HEK293 (cell line): Measurements from ENCODE around the gene RASSF10.

Experiments used
- CTCF ChIA-PET: fragments of 350-600 bp; formaldehyde crosslinking; extraction: SDS; loops from one replicate; lab custom pipeline; 2021; ENCODE audit warnings: antibody characterized with exemption; lab: Yijun Ruan, JAX
- POLR2A ChIA-PET: fragments of 300-600 bp; formaldehyde crosslinking; extraction: SDS; loops from one replicate; lab custom pipeline; 2020; ENCODE audit warnings: antibody characterized with exemption, inconsistent platforms; lab: Yijun Ruan, JAX
- H3K27ac ChIP-seq: fragments of 200-500 bp; sonication (Bioruptor generic); 2 replicates; pipeline ENCODE4 v1.5.1; 2014; ENCODE audit warnings: low read depth, low read length, control low read depth, inconsistent platforms; ENCODE audit errors: extremely low read depth
- H3K36me3 ChIP-seq, 2 experiments: fragments of 200-500 bp in 1 of 2; sonication (Bioruptor generic) in 1 of 2; 1 replicate in 1 of 2; 2 replicates in 1 of 2; pipeline ENCODE4 v1.5.1; 2014 to 2017; ENCODE audit warnings: inconsistent platforms in 2 of 2, low read length in 2 of 2; ENCODE audit not compliant: control insufficient read depth in 2 of 2, insufficient read depth in 1 of 2
- H3K4me1 ChIP-seq: fragments of 200-500 bp; sonication (Bioruptor generic); 2 replicates; pipeline ENCODE4 v1.5.1; 2014; ENCODE audit warnings: mild to moderate bottlenecking, low read length, inconsistent platforms; ENCODE audit not compliant: control insufficient read depth, insufficient read depth
- H3K4me3 ChIP-seq: 2 replicates; pipeline ENCODE4 v1.5.1; 2011; ENCODE audit warnings: low read depth, mild to moderate bottlenecking, control low read depth, low read length, moderate library complexity
- H3K9me3 ChIP-seq: fragments of 200-500 bp; sonication (Bioruptor generic); 2 replicates; pipeline ENCODE4 v1.5.1; 2014; ENCODE audit warnings: low read depth, low read length, inconsistent platforms; ENCODE audit not compliant: control insufficient read depth, insufficient read depth
- HOXD13 ChIP-seq: sonication (generic); formaldehyde crosslinking; IDR thresholded peaks from 2 replicates; pipeline ENCODE4 v1.8.0; 2022; ENCODE audit warnings: missing genetic modification reagents, borderline replicate concordance
- IKZF3 ChIP-seq: fragments of 450-650 bp; IDR thresholded peaks from 2 replicates; pipeline ENCODE4 v1.5.0; 2018; ENCODE audit warnings: missing biosample characterization, mild to moderate bottlenecking, missing genetic modification characterization, moderate library complexity
- KLF7 ChIP-seq: fragments of 450-650 bp; formaldehyde crosslinking; IDR thresholded peaks from 2 replicates; pipeline ENCODE4 v1.5.1; 2016; ENCODE audit warnings: missing biosample characterization, missing genetic modification characterization, borderline replicate concordance
- MEIS1 ChIP-seq: sonication (generic); formaldehyde crosslinking; IDR thresholded peaks from 2 replicates; pipeline ENCODE4 v1.8.1; 2022; ENCODE audit warnings: missing genetic modification reagents, mild to moderate bottlenecking, borderline replicate concordance
- WT1 ChIP-seq: fragments of 450-650 bp; formaldehyde crosslinking; IDR thresholded peaks from 2 replicates; pipeline ENCODE4 v1.5.1; 2016; ENCODE audit warnings: missing biosample characterization, missing genetic modification characterization
- ZBTB48 ChIP-seq: fragments of 450-650 bp; formaldehyde crosslinking; IDR thresholded peaks from 2 replicates; pipeline ENCODE4 v1.5.1; 2016; ENCODE audit warnings: missing biosample characterization, missing genetic modification characterization
- ZFP69B ChIP-seq: fragments of 450-650 bp; formaldehyde crosslinking; IDR thresholded peaks from 2 replicates; pipeline ENCODE4 v1.5.1; 2016; ENCODE audit warnings: missing biosample characterization, missing genetic modification characterization
- ZNF132 ChIP-seq: fragments of 450-650 bp; formaldehyde crosslinking; IDR thresholded peaks from 2 replicates; pipeline ENCODE4 v1.5.1; 2017; ENCODE audit warnings: missing biosample characterization, missing genetic modification characterization, borderline replicate concordance
- ZNF138 ChIP-seq: fragments of 450-650 bp; formaldehyde crosslinking; IDR thresholded peaks from 2 replicates; pipeline ENCODE4 v1.5.1; 2016; ENCODE audit warnings: missing biosample characterization, missing genetic modification characterization, borderline replicate concordance
- ZNF146 ChIP-seq: fragments of 450-650 bp; formaldehyde crosslinking; IDR thresholded peaks from 2 replicates; pipeline ENCODE4 v1.5.1; 2016; ENCODE audit warnings: missing biosample characterization, missing genetic modification characterization
- ZNF16 ChIP-seq: fragments of 450-650 bp; formaldehyde crosslinking; IDR thresholded peaks from 2 replicates; pipeline ENCODE4 v1.5.1; 2016; ENCODE audit warnings: low read depth, missing biosample characterization, missing genetic modification characterization
- ZNF174 ChIP-seq: fragments of 450-650 bp; formaldehyde crosslinking; IDR thresholded peaks from 2 replicates; pipeline ENCODE4 v1.5.0; 2017; ENCODE audit warnings: missing biosample characterization, mild to moderate bottlenecking, missing genetic modification characterization
- ZNF274 ChIP-seq, 2 experiments: fragments of 200-500 bp in 1 of 2; fragments of 450-650 bp in 1 of 2; sonication (Bioruptor generic) in 1 of 2; formaldehyde crosslinking in 1 of 2; IDR thresholded peaks; 2 replicates each; pipeline versions ENCODE4 v1.5.1 to v1.6.1; 2014 to 2016; ENCODE audit warnings: borderline replicate concordance in 1 of 2, inconsistent platforms in 1 of 2, low read length in 1 of 2, missing biosample characterization in 1 of 2, missing genetic modification characterization in 1 of 2
- ZNF302 ChIP-seq: fragments of 450-650 bp; formaldehyde crosslinking; IDR thresholded peaks from 2 replicates; pipeline ENCODE4 v1.5.1; 2016; ENCODE audit warnings: missing biosample characterization, missing genetic modification characterization, low read depth
- ZNF37A ChIP-seq: fragments of 450-650 bp; IDR thresholded peaks from 2 replicates; pipeline ENCODE4 v1.5.1; 2018; ENCODE audit warnings: missing biosample characterization, missing genetic modification characterization
- ZNF394 ChIP-seq: fragments of 450-650 bp; formaldehyde crosslinking; IDR thresholded peaks from 2 replicates; pipeline ENCODE4 v1.5.1; 2016; ENCODE audit warnings: missing biosample characterization, missing genetic modification characterization, mild to moderate bottlenecking, moderate library complexity, borderline replicate concordance
- ZNF426 ChIP-seq: fragments of 450-650 bp; formaldehyde crosslinking; IDR thresholded peaks from 2 replicates; pipeline ENCODE4 v1.5.1; 2017; ENCODE audit warnings: missing biosample characterization, missing genetic modification characterization, mild to moderate bottlenecking, inconsistent platforms, moderate library complexity
- ZNF544 ChIP-seq: fragments of 450-650 bp; formaldehyde crosslinking; IDR thresholded peaks from 2 replicates; pipeline ENCODE4 v1.5.0; 2017; ENCODE audit warnings: missing biosample characterization, missing genetic modification characterization
- ZNF548 ChIP-seq: fragments of 450-650 bp; formaldehyde crosslinking; IDR thresholded peaks from 2 replicates; pipeline ENCODE4 v1.5.1; 2016; ENCODE audit warnings: missing biosample characterization, missing genetic modification characterization
- ZNF645 ChIP-seq: fragments of 450-650 bp; formaldehyde crosslinking; IDR thresholded peaks from 2 replicates; pipeline ENCODE4; 2016; ENCODE audit warnings: missing biosample characterization, missing genetic modification characterization
- ZNF830 ChIP-seq: fragments of 450-650 bp; IDR thresholded peaks from 2 replicates; pipeline ENCODE4 v1.5.0; 2018; ENCODE audit warnings: missing biosample characterization, missing genetic modification characterization, low read depth, mild to moderate bottlenecking, moderate library complexity
- TF ChIP-seq, protein P1 (sequence below): fragments of 450-650 bp; formaldehyde crosslinking; IDR thresholded peaks from 2 replicates; pipeline ENCODE4 v1.5.1; 2017; ENCODE audit warnings: missing biosample characterization, mild to moderate bottlenecking, missing genetic modification characterization, moderate library complexity

RASSF10 gene

DNA sequence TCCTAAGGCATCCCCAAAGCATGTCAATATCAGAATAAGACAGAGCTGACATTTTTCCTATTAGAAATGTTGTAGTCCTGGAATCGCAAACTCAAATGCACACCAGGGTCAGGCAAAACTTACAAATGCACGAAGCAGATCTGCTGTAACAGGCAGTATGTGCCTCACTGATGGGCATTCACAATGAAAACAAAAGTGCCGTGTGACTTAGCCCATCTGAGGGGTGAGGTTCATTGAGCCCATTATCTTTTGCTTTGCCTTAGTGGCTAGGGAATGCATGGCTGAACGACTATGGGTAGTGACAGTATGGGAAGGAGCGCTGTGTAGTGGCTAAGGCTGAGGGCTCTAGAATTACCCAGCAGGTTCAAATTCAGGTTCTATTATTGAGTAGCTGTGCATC lies 43.1 kb upstream of the RASSF10 start:
- H3K27ac ChIP-seq: no peak overlapping the region
- H3K4me3 ChIP-seq: no peak overlapping the region
- no peaks in the 10 kb centered on the region for H3K4me1 ChIP-seq
- CTCF ChIA-PET: interaction anchor here (0.5 to 3.4 kb wide), 12 partner anchors 8 to 1271 kb away, joined by 3 to 29 read pairs (median 4); no protein-coding TSS in a partner anchor
- H3K36me3 ChIP-seq: no peaks in the 10 kb centered on the region
- TF ChIP-seq ZNF37A: no peak
- no peak for TF ChIP-seq ZNF132 (tag by site-specific recombination)
- TF ChIP-seq ZFP69B: no peak
- TF ChIP-seq IKZF3 (tag by site-specific recombination): no peak
- TF ChIP-seq, protein P1, sequence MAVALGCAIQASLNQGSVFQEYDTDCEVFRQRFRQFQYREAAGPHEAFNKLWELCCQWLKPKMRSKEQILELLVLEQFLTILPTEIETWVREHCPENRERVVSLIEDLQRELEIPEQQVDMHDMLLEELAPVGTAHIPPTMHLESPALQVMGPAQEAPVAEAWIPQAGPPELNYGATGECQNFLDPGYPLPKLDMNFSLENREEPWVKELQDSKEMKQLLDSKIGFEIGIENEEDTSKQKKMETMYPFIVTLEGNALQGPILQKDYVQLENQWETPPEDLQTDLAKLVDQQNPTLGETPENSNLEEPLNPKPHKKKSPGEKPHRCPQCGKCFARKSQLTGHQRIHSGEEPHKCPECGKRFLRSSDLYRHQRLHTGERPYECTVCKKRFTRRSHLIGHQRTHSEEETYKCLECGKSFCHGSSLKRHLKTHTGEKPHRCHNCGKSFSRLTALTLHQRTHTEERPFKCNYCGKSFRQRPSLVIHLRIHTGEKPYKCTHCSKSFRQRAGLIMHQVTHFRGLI (tag by site-specific recombination): no peak
- TF ChIP-seq ZNF645 (tag by site-specific recombination): no peak
- TF ChIP-seq WT1: no peak
- no peak for TF ChIP-seq ZBTB48 (tag by site-specific recombination)
- TF ChIP-seq ZNF274 (IDR thresholded peaks at IDR 0.05; ENCODE audit: low read length): no peak
- no peak for TF ChIP-seq ZNF274 (tag by site-specific recombination; IDR thresholded peaks at IDR 0.05; ENCODE audit: borderline replicate concordance)
- no peak for TF ChIP-seq ZNF138
- no peak for TF ChIP-seq ZNF426 (tag by site-specific recombination)
- no peak for TF ChIP-seq ZNF544 (tag by site-specific recombination)
- POLR2A ChIA-PET: no interaction called here
- H3K9me3 ChIP-seq: no peaks in the 10 kb centered on the region

GRCh38 chr11:12968101-12968500 lies 41.0 kb upstream of the RASSF10 start:
- no peak for TF ChIP-seq KLF7 (tag by site-specific recombination)
- TF ChIP-seq MEIS1 (CRISPR knock-in tag): no peak
- TF ChIP-seq ZNF16: no peak
- TF ChIP-seq ZNF548: no peak
- no peak for TF ChIP-seq ZNF394 (tag by site-specific recombination)
- no peak for TF ChIP-seq HOXD13
- TF ChIP-seq ZNF830 (tag by site-specific recombination): no peak
- no peak for TF ChIP-seq ZNF146 (tag by site-specific recombination)
- ChIA-PET CTCF (no interaction called here), POLR2A (no interaction called here)
- H3K4me3 ChIP-seq: no peak overlapping the region
- H3K4me1 ChIP-seq: no peaks in the 10 kb centered on the region
- no peak overlapping the region for H3K27ac ChIP-seq
- no peaks in the 10 kb centered on the region for H3K36me3 ChIP-seq
- no peaks in the 10 kb centered on the region for H3K9me3 ChIP-seq

DNA sequence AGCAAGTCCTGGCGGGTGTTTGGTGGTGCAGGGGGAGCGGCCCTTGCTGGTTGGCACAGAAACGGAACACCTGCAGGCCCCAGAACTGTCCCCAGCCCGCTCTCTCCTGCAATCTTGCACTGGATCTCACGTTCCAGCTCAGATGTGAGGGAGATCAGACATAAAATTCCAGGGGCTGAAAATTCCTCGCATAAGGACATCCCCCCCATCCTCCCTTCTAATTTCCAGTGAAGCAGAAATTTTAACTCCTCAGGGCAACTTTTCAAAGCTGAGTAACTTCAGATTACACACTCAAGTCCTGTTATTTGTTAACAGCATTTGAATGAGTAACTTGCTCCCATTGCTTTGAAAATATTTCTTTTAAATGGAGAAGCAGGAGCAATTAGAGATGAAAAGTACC lies 40.3 kb upstream of the RASSF10 start:
- Histone ChIP-seq H3K27ac (no peak overlapping the region), H3K4me3 (no peak overlapping the region), H3K4me1 (no peaks in the 10 kb centered on the region), H3K36me3 (no peaks in the 10 kb centered on the region), H3K9me3 (no peaks in the 10 kb centered on the region)
- no peak for TF ChIP-seq ZNF174 (tag by site-specific recombination)
- TF ChIP-seq ZBTB48 (tag by site-specific recombination): no peak
- no peak for TF ChIP-seq ZNF302 (tag by site-specific recombination)
- ChIA-PET POLR2A (no interaction called here), CTCF (no interaction called here)
